GM10266 (cell line): ENCODE results near the gene SMIM8.

Experiments used
- DNase-seq: peaks from one replicate; pipeline ENCODE4 v3.0.0; 2012; ENCODE audit errors: extremely low spot score
- CTCF ChIP-seq: IDR thresholded peaks from 2 replicates; pipeline ENCODE4 v1.5.1; 2012; ENCODE audit warnings: mild to moderate bottlenecking, low read depth; ENCODE audit not compliant: control insufficient read depth, insufficient read depth; ENCODE audit errors: missing control alignments

SMIM8 gene

GRCh38 chr6:87336367-87336766, 14.0 kb downstream of the SMIM8 start:
- TF ChIP-seq CTCF = no peak
- no peak for DNase-seq

GRCh38 chr6:87340230-87340629, 17.8 kb downstream of the SMIM8 start:
- DNase-seq = no peak
- TF ChIP-seq CTCF = no peak

- no peak for DNase-seq
Measured at GRCh38 chr6:87341158-87341557, 18.8 kb downstream of the SMIM8 start.

GRCh38 chr6:87341899-87342298, 19.5 kb downstream of the SMIM8 start:
- DNase-seq = peak; percentile 24
- no peak for TF ChIP-seq CTCF

More at GRCh38 chr6:87341158-87341557, 18.8 kb downstream of the SMIM8 start:
- no peak for TF ChIP-seq CTCF

- TF ChIP-seq CTCF = no peak
- DNase-seq = no peak
Measured at GRCh38 chr6:87342829-87343228, 20.4 kb downstream of the SMIM8 start.

GRCh38 chr6:87344731-87345130, 22.3 kb downstream of the SMIM8 start, which contains the start of gene C6orf163:
C6orf163 (plus strand) TSS chr6:87344813; CDS start chr6:87345100, 287 bp downstream.
- TF ChIP-seq CTCF = no peak
- no peak for DNase-seq

GRCh38 chr6:87346700-87347099, 24.3 kb downstream of the SMIM8 start:
- no peak for TF ChIP-seq CTCF
- DNase-seq = no peak
